NB4 (cell line): Measurements from ENCODE around the gene NPFF.

ENCODE experiments used
- CTCF ChIP-seq: IDR thresholded peaks from one replicate; pipeline ENCODE4 v1.5.1; 2012; ENCODE audit warnings: low read depth, low read length
- MAX ChIP-seq: IDR thresholded peaks from 2 replicates; pipeline ENCODE4 v1.6.1; 2011; ENCODE audit warnings: low read depth, low read length
- MYC ChIP-seq: IDR thresholded peaks from 2 replicates; pipeline ENCODE4 v1.6.1; 2011; ENCODE audit warnings: low read depth, low read length
- POLR2A ChIP-seq: IDR thresholded peaks from 2 replicates; pipeline ENCODE4 v1.6.1; 2011; ENCODE audit warnings: mild to moderate bottlenecking; ENCODE audit not compliant: insufficient read length; ENCODE audit errors: extremely low read depth

GRCh38 chr12:53550595-53550994 lies 43.3 kb upstream of the NPFF start:
- no peak for TF ChIP-seq MYC
- TF ChIP-seq CTCF: no peak
- no peak for TF ChIP-seq MAX
- TF ChIP-seq POLR2A: no peak
